ENCODE results near the gene CELSR3.

The CELSR3 gene

DNA sequence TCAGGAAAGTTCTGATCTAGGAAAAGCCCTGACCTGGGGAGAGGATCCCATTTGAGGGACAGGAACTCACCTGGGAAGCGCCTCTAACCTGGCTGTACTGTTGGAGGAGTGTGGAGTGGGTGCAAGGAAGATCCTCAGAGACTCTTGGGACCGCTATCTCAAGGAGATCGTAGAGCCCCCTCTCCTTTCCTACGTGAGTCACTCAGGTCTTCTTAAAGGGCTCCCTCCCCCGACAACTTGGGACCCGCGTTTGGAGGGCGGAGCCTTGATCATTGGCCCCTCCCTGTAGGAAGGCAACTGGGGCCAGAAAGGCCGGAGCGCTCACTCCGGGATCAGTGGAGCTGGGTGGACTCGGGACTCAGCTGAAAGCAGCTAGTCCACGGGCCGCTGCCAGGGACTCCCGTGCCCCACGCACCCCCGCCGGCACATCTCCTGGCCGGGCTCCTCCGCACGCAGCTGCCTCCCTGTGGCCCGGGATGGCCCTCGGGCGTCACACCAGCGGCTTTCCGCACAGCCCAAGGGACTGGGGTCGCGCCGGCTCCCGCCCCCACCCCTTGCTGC lies 27.9 kb downstream of the CELSR3 start:
- DNase-seq (ENCODE audit: low read depth in 2 of 2, low spot score in 1 of 2), result peak; percentile 36 to 42

DNA sequence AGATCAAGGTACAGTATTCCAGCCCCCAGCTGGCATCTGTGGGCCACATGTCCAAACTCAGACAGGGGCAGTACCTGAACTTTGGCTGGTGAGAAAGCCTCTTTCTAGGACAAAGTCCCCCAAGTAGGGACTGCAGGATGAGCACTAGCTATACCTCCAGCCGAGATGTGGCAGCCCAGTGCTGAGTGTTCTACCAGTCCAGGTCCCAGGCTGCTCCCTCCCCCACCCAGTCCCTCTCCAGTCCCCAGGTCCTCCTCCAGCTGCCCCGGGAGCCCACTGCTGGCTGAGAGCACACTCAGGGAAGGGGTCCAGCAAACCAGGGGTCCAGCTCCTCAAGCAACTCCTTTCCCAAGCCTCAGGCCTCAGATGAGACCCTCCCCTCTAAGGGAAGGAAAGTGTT lies 28.9 kb downstream of the CELSR3 start:
- no peak for DNase-seq (ENCODE audit: low read depth in 2 of 2, low spot score in 1 of 2)

DNA sequence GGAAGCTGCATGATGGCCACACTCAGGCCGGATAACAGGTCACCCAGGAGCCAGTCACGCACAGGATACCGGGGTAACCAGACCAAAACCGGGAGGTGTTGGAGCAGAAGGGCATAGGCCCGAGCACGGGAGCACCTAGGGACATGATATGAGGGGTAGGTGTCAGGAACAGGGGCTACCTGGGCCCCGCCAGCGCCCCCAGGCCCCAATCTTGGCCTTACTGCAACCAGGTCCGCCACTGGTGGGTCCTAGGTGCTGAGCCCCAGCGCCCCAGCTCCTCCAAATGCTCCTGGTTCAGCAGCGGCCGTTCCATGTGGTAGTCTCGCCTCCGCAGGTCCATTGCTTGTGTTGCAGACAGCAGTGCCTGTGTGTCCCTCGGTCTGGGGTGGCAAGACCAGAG lies 29.4 kb downstream of the CELSR3 start:
- no peak for DNase-seq (ENCODE audit: low read depth in 2 of 2, low spot score in 1 of 2)

DNA sequence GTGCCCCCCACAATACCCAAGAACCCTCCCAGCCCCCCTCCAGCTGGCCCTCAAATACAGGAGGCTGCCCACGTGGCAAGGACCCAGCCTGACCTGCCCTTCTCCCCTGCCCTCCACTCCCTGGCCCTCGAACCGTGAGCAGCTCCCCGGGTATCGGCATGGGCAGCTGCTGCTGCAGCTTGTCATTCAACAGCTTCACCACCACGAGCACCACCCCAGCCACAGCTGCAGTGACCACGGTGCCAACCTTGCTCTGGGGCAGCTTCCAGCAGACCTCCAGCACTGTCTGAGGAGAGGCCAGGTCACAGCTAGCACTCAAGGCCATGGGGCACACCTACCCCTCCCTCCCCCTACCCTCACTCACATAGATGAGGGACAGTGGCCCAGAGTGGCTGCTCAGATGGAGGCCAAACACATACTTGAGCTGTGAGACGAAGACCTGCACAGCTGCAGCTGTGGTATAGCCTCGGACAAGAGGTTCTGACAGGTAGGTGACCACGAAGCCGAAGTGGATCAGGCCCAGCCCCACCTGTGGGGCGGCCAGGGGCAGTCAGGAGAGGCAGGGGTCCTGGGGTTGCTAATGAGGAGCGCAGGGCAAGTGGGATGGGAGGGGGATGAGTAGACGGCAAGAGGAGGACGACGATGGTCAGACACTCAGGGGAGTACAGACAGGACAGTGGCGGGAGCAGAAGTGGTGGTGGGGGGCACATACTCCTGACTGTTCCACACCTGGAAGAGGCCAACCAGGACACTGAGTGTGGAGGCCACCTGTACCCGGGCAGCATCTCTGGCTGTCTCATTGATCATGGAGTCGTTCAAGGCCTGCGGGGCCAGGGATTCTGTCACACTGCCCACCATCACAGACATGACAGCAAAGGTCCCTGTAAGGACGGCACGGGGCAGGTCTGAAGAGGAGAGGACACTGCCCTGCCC lies 30.9 kb downstream of the CELSR3 start:
- DNase-seq (ENCODE audit: low read depth in 2 of 2, low spot score in 1 of 2), result no peak

DNA sequence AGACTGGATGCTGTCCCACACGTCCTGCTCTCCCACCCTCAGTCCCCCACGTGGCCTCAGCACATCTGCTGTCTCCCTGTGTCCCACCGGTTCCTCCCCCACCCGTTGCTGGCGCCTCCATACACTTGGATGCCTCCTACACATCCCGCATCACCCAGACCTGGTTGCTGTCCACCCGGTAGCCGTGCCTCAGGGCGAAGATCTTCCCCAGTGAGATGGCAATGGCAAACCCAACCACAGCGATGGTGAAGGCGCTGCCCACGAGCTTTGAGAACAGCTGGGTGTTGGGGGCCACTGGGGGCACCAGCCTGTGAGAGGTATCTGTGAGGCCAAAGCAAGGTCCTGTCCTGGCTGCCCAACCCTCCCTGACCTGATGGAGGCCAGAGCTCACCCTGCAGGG lies 31.9 kb downstream of the CELSR3 start:
- no peak for DNase-seq (ENCODE audit: low read depth in 2 of 2, low spot score in 1 of 2)

DNA sequence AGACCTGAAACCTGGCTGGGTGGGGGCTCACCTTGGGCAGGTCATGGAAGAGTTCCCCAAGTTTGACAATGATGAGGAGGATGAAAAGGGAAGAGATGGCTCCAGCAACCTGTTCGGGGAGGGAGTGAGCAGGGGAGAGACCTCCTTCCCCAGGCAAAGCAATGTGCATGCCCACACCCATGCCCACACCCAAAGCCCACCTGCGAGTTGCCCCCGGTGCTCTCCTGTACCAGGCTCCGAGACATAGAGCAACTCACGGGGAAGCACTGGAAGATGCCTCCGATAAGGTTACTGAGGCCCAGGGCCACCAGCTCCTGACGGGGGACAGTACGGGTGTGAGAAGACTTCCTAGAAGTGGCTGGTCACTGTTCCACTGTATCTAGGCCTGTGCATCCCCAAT lies 32.3 kb downstream of the CELSR3 start:
- DNase-seq (ENCODE audit: low read depth in 2 of 2, low spot score in 1 of 2), result no peak

DNA sequence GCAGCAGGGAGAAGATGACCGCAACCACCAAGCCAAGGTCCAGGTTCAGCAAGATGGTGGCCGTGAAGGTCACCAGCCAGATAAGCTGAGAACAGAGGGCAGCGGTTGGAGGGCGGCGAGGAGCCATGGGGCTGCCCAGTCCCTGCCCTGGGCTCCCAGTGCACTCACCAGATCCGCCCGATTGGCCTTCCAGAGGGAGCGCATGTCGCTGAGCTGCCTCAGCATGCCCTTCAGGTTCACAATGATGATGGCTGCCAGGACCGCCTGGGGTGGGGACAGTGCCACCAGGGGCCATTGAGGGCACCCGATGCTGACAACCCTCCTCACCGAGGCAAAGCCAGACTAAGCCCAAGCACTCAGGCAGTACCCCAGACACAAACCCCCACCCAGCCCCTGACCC lies 32.8 kb downstream of the CELSR3 start:
- no peak for DNase-seq (ENCODE audit: low read depth in 2 of 2, low spot score in 1 of 2)

DNA sequence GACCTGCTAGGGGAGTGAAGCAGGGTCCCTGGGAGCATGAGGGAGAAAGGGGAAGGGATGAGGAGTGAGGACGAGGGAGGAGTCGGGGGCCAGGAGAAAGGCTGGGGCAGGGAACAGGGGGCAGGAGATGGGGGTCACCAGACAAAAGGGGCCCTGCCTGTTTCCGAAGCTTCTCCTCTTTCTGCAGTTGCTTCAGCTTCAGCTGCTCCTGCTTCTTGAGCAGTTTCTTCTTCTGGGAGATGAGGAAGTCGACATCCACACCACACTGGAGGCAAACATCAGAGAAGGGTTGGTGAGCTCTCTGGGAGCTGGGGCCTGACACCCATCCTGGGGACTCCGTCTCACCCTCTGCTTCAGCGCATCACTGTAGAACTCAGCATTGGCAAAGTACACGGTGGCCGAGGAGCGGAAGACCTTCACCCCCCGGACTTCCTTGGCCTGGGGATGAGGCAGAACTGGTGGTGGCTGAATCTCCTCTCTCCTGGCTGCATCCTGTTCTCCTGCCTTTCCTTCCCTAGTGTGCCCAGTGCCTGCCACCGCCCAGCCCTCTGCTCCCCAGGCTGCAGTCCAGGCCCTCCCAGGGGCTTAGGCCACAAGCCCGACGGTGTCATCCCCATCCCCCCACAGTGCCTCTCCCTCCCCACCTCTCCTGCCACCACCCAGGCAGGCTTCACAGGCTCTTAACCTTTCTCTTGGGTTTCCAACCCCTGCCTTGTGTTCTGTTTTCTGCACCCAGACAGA lies 34.2 kb downstream of the CELSR3 start:
- no peak for DNase-seq (ENCODE audit: low read depth in 2 of 2, low spot score in 1 of 2)

DNA sequence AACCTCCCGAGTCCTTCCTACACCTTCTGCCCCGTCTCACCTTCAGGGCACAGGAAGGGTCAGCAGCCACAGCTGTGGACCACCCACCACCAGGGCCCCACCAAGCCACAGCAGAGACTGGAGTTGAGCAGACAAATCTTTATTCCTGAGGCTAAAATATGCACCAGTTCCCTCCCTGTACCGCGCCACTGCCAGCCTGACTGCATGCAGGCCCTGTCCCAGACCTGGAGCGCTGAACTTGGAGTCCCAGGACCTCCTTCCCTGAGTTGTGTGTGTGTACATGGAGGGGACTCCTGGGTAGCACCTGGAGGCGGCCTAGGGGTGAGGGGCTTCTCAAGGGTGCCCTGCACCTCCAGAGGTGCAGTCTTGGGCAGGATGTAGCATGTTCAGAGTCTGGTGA lies 37.1 kb downstream of the CELSR3 start:
- no peak for DNase-seq (ENCODE audit: low read depth in 2 of 2, low spot score in 1 of 2)

DNA sequence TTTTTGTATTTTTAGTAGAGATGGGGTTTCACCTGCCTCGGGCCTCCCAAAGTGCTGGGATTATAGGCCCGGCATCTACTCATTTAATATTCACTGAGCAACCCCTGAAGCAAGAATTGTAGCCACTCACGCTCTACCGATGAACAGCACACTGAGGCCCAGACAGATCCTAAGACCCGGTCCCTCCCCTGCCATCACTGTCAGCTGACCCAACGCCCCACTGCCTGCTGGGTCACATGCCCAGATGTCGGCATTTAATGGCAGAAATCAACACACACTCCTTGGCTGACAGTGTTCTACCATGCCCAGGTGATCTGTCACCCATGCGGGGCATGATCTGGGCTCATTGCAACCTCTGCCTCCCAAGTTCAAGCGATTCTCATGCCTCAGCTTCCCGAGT lies 37.9 kb downstream of the CELSR3 start:
- no peak for DNase-seq (ENCODE audit: low read depth in 2 of 2, low spot score in 1 of 2)

DNA sequence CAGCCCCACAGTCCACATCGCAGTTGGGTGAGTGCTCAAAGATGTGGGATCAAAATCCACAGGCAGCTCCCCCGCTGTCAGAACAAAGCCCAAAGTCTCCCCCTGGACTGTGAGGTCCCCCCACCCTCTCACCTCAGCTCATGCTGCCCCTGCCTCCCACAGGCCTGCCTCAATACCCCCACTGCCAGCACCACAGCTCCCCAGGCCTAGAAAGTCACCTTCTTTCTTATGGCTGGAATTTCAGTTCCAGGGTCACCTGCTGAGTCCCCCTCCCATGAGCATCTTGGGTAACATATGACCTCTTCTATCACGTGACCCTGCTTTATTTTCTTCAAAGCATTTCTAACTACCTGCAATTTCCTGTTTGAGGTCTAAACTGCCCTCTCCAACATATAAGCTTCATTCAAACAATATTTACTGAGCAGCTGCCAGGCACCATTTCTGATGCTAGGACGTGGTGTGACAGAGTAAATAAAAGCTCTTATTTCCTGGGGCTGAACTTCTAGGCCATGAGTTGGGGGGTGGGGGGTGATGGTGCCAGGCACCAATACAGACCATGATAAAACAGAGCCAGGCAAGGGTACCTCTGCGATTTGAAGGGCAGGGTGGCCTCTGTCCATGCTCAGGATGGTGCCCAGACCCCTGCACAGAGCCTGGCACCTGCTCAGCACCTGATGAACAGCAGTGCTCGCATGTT lies 38.7 kb downstream of the CELSR3 start:
- DNase-seq (ENCODE audit: low read depth in 2 of 2, low spot score in 1 of 2), result no peak

DNA sequence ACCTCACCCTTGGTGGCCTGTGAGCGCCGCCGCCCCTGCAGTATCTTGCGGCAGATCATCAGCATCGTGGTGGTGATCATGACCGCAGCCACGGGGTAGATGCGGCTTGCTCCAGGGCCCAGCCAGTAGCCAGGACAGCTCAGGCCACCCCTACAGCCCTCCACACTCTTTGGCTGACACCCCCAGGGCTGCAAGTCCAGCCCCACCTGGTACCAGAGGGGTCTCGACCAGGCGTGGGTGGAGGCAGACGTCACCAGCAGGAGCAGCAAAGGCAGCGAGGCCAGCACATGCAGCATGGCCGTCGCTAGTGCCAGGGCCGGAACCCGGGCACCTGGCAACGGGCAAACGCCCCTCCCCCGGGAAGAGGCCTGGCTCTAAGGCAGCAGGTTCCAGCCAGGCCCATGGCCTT lies 41.2 kb downstream of the CELSR3 start, which contains the start of gene TMEM89:
TMEM89 (minus strand) TSS at position 309 of the 409 bp plus-strand sequence; CDS start at position 296, 13 bp downstream.
- no peak for DNase-seq (ENCODE audit: low read depth in 2 of 2, low spot score in 1 of 2)

DNA sequence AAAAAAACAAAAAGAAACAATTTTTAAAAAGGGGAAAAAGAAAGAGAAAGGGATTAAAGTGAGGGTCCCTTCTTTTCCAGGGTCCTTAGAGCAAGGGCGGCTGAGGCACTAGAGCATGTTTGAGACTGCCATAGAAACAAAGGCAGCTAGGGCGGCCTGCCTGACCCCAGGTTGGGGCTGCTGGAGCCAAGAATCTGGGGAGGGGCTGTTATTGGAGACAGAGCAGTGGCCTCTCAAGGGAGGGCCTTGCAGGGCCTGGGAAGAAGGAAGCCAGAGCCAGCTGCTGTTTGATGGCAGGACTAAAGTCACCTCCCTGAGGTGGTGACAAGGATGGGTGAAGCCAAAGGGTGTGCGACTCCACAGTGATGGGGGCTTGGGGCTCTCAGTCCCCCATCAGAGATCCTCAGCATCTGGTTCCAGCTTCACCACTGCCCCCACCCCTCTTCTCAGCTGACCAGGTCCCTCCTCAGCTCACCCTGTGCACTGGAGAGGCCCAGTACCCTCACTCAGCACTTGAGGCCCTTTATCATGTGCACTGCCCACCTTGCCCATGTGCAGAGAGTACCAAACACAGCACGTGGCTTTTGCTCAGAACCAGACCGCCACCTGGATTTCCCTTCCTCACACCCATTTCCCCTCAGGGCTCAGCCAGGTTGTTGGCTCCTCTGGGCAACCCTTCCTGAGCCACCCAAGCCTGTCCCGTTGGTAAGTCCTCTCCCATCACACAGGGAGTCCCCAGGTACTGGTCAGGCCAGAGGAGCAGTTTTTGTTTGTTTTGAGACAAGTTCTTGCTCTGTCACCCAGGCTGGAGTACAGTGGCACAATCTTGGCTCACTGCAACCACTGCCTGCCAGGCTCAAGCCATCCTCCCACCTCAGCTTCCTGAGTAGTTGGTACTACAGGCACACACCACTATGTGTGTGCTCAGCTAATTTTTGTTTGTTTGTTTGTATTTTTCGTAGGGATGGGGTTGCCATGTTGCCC lies 42.9 kb downstream of the CELSR3 start:
- no peak for DNase-seq (ENCODE audit: low read depth in 2 of 2, low spot score in 1 of 2)

DNA sequence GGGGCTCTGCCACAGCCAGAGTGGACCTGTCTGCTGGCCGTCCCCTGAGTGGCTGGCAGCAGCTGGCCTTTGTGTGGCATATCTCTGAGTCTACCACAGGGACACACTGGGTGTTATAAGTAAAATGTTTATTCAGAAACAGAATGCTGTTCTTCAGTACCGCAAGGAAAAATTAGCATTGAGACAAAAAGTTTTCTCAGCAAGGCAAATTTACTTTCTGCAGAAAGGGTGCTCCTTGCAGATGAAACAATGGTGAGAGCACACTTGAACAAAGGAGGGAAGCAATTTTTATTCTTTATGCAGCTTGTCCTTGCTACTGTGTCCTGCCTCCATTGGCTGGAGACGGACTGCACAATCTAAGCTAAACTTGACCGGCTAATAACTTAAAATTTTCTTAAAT lies 45.1 kb downstream of the CELSR3 start:
- no peak for DNase-seq (ENCODE audit: low read depth in 2 of 2, low spot score in 1 of 2)

DNA sequence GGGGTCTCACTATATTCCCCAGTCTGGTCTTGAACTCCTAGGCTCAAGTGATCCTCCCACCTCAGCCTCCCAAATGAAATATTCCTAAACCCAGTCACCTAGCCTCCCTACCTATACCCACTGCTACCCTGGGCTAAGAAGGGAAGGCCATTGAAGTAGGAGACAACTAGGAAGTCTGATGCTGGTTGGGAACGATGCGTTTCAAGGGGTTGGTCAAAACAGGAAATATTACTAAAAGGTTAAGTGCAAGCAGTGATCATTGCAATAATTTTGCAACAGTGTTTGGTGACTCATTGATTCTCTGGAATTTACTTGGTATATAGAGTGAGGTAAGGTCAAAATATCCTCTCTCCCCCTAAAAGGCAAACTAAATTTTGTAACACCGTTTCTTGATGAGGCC lies 48.6 kb downstream of the CELSR3 start:
- DNase-seq (ENCODE audit: low read depth in 2 of 2, low spot score in 1 of 2), result no peak

DNA sequence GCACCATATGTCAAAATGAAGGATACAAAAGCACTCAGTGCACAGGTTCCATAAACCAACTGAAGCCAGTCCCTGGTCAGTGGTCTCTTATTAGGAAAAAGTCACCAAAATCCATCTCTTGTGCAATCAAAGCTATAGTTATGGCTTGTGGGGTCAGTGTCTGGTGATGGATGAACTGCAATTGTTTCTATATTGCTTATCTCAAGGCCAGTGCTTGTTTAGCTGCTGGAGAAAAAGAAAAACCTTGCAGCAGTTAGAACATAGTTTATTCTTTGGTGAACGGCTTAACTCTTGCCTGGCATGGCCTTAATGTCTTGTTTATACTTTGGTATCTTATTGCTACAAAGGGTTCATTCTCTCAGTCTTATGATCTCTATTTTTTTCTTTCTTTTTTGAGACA lies 50.4 kb downstream of the CELSR3 start:
- no peak for DNase-seq (ENCODE audit: low read depth in 2 of 2, low spot score in 1 of 2)

DNA sequence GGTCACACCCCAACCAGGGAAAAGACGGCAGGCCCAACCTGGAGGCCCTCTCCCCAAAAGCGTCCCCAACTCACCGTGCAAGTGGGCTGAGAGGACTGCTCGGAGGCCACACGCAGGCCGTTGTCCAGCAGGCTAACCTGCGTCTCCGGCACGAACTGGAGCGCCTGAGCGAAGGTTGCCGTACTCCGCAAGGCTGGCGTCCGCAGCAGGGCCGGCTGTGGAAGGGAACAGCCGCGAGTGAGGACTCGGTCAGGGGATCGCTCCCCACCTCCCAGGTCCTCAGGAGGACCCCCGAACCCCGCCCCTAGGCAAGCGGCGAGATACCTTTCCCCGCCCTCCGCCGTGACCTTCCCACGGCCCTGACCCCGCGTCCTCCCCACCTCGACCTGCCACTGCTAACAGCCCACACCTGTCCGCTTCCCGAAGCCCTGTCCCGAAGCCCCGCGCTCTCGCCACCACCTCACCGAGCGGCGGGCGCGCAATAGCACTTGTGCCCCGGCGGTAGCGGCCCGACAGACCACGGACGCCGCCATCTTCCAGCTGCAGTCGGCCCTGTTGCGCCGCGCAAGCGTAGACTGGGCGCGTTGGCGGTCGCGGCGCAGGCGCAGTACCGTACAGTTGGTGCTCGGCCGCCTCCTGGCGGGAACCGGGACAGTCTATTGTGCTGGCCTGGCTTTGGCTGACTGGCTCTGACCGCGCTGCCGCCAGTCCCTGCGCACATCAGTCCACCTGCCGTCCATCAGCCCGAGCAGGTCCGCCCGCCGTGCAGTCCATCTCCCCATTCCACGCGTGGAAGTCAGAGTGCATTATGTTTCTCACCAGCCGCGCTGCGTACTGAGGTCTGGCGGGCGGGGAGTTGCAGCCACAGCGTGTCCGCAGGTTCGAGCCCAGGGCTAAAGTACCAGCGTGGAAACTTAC lies 53.3 kb downstream of the CELSR3 start, which contains the start of gene UQCRC1:
UQCRC1 (minus strand) TSS at position 559 of the 918 bp plus-strand sequence; CDS start at position 533, 26 bp downstream.
- DNase-seq (ENCODE audit: low read depth in 2 of 2, low spot score in 1 of 2), result peak; percentile 78

DNA sequence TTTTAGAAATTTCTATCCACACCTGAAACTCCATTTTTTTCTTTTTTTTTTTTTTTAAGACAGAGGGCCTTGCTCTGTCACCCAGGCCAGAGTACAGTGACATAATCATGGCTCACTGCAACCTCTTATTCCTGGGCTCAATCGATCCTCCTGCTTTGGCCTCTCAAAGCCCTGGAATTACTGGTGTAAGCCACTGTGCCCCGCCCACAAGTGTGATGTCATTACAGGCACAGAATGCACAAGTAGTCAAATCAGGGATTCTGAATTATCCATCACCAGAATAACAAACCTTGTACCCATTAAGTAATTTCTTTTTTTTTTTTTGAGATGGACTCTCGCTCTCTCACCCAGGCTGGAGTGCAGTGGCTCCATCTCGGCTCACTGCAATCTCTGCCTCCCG lies 55.2 kb downstream of the CELSR3 start:
- DNase-seq (ENCODE audit: low read depth in 2 of 2, low spot score in 1 of 2), result no peak

DNA sequence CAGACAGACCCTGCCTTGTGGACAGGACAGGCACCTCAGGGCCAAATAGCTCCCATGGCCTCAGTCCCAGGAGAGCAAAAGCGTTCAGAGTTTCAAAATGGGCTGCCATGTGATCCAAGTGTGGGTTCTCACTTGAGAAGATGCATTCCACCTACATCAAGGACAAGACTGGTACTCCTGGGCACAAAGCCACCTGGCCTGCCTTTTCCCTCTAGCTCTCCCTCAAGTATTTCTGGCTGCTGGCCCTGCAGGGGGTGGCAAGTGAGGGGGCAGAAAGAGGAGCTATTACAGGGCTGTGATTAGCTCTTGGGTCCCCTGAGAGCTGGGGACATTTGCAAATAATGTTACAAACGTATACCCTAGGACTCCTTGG lies 61.1 kb downstream of the CELSR3 start:
- no peak for DNase-seq (ENCODE audit: low read depth in 2 of 2, low spot score in 1 of 2)

All from stimulated activated CD8-positive, alpha-beta memory T cell treated with anti-CD3 and anti-CD28 coated beads, Interleukin-4, amount 100 ng/mL, for 4 hours (primary cell).